Right ventricle myocardium superior (tissue), 1 donor: ENCODE results near the gene TGFBRAP1. TPM values are rescaled to one million over a fixed set of nuclear protein-coding genes. Genes with fewer than 3 reads are reported as not detected.

ENCODE experiments used
- ATAC-seq: fragments of 200-7000 bp; cut with Tn5 transposase; one replicate; pipeline ENCODE4 v1.9.1; 2020; ENCODE audit warnings: mild to moderate bottlenecking; ENCODE audit not compliant: poor library complexity
- DNase-seq: peaks from one replicate; pipeline ENCODE4 v3.0.0-alpha.2; 2020
- intact Hi-C: fragments of 100-400 bp; cut with DNase I; formaldehyde crosslinking; loops from one replicate; pipeline ENCODE4 v1.11.2; 2022
- total RNA-seq: library from RNA; stranded (reverse); fragmentation: NEBNext Ultra II Directional; extraction: Animal tissue kit (Norgen Biotek cat#: 25700); gene quantifications from one replicate; pipeline ENCODE4 v1.2.1, GENCODE V29; 2021
- donor health status: DM: no; HTN: yes; CAD: no; lungs with severe emphysema.

The TGFBRAP1 gene
- total RNA-seq, 1 donor from 2014 or later: 8.6 TPM

GRCh38 chr2:105324732-105325131 is 4.8 kb downstream of the TGFBRAP1 start:
- DNase-seq (no peak), ATAC-seq (no peak)
- intact Hi-C loops: no loop called here

- no peak for DNase-seq
- intact Hi-C loops: no loop called here
- ATAC-seq: no peak
These were observed 5.4 kb downstream of the TGFBRAP1 start for GRCh38 chr2:105324101-105324500.

DNA sequence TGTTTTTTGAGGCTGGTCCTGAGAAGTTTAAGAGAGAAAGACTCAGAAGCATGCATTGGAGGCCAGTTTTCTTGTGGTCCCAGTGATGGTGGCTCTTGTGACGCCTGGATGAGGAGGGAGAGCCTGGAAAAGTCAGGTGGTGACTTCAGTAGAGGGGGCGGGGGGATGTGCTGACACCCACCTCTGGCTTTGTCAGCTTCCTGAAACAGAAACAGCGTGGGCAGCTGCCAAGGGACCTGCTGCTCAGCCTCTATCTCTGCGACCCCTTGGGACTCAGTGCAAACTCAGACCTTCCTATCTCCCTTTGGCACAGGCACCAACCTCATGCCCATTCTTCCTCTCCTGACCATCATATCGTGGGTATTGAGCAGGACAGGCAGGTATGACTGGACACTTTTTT is 6.4 kb downstream of the TGFBRAP1 start:
- intact Hi-C loops: no loop called here
- DNase-seq: no peak
- ATAC-seq: no peak

DNA sequence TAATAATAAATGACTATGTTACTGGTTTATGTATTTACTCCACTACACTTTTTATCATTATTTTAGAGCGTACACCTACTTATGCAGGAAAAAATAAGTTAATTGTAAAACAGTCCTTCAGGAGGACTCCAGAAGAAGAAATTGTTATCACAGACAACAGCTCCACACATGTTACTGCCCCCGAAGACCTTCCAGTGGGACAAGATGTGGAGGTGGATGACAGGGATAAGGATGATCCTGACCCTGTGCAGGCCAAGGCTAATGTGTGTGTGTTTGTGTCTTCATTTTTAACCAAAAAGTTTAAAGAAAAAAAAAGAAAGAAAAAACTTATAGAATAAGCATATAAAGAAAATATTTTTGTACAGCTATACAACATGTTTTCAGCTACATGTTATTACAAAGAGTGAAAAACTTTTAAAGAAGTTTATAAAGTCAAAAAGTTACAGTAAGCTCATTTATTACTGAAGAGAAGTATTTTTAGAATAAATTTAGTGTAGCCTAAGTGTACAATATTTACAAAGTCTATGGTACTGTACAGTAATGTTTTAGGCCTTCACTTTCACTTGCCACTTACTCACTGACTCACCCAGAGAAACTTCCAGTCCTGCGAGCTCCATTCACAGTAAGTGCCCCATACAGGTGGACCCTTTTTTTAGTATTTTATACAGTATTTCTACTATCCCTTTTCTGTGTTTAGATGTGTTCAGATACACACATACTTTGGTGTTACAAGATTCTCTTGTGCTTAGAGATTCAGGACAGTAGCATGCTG is 7.5 kb downstream of the TGFBRAP1 start:
- intact Hi-C loops: no loop called here
- ATAC-seq (no peak), DNase-seq (no peak)

DNA sequence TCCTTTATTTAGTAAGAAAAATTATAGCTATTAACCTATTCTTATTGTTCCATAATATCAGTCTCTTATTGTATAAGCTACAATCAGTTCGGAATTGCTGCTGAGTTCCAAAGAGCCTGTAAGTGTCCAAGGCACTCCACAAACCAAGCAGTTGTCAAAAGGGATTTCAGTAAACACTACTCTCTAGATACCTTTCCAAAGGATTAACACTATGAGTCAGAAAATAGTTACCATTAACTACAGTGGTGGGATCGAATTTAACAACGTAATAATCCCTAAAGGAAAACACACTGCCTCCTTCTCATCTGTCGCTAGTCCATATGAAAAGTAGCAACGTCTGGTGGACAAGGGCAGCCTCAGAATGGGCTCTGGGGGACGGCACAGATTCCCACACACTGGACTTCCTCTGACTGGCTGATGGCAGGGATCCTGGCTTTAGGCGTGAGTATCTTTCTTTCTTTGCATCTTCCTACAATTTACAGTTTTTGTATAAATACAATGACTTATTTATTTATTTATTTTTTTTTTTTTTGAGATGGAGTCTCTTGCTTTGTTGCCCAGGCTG is 8.8 kb downstream of the TGFBRAP1 start:
- intact Hi-C loops: no loop called here
- no peak for DNase-seq
- no peak for ATAC-seq

GRCh38 chr2:105317937-105318336 is 11.6 kb downstream of the TGFBRAP1 start:
- no peak for ATAC-seq
- intact Hi-C loops: no loop called here
- DNase-seq: no peak

DNA sequence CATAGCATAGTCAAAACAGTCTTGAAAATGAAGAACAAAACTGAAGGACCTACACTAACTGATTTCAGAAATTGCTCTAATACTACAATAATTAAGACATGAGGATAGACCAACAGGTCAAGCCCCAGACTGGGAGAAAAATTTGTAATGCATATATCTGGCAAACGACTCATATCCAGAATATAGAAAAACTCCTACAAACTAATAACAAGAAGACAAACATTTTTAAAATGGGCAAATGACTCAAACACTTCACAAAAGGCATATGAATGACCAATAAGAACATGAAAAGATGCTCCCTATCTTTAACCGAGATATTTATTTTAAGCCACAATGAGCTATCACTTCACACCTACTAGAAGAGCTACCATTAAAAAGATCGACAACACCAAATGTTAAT is 14.2 kb downstream of the TGFBRAP1 start:
- DNase-seq: no peak
- intact Hi-C loops: no loop called here
- ATAC-seq: no peak

DNA sequence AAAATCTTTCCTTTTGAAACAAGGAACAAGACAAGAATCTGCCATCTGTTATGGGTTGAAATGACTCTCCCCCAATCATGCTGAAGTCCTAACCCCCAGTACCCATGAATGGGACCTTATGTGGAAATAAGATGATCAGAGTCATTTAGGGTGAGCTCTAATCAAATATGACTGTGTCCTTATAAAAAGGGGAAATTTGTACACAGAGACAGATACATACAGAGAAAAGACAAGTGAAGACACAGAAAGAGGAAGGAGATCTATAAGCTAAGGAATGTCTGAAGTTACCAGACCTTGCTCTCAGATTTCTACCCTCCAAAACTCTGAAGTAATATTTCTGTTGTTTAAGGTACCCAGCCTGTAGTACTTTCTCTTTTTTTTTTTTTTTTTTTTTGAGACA is 15.7 kb downstream of the TGFBRAP1 start:
- intact Hi-C loops: no loop called here
- no peak for ATAC-seq

DNA sequence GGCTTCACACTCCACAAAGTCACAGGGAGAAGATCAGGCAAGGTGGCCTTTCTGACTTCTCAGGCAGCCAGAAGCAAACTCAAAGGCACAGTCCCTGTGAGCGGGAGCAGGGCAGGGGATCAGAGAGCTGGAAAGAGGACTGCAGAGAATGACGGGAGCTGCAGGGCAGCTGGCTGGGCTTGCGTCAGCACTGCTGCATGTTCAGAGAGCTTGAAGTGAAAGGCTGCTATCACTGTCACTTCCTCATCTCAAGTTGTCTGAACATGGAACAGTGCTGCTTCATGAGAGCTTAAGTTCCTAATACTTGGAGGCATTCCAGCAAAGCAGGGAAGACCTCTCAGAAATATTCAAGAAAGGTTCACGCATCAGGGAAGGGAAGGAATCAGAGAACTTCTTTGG is 20.4 kb downstream of the TGFBRAP1 start:
- ATAC-seq (peak; percentile 82), DNase-seq (peak; percentile 63)
- intact Hi-C loops: no loop called here

More for the DNA sequence above, 15.7 kb downstream of the TGFBRAP1 start:
- no peak for DNase-seq

DNA sequence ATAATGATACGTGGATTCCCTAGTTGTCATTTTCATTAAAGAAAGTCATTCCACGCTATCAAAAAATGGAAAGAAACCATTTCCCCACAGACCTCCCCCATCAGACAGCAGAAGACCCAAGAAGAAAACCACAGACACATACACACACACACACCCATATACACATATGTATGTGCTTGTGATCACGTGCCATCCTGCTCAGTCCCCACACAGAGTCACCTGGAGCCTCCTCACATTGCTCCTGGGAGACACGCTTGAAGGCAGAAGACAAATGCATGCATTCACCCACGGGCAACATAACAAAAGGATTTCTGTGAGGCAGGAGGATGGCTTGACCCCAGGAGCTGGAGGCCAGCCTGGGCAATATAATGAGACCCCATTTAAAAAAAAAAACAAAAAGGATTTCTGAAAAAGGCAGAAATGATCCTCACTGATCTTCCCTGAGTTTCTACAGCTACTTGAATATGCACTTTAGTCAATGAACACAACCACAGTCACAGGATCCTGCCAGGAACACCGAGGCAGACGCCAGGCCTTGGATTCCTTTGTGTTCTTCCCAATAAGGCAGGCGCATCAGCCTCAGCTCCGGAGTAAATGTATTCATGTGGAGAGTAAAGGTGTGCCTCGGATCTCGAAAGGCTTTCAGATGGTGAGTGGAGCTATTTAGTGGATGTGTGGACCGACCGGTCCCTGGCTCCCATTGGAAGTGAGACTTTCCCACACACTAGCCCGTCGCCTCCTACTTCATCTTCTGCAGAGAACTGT is 21.0 kb downstream of the TGFBRAP1 start:
- intact Hi-C loops: no loop called here
- DNase-seq (no peak), ATAC-seq (peak; percentile 14)

- intact Hi-C loops: no loop called here
- ATAC-seq (no peak), DNase-seq (no peak)
These were observed 21.6 kb downstream of the TGFBRAP1 start for GRCh38 chr2:105307962-105308361.

DNA sequence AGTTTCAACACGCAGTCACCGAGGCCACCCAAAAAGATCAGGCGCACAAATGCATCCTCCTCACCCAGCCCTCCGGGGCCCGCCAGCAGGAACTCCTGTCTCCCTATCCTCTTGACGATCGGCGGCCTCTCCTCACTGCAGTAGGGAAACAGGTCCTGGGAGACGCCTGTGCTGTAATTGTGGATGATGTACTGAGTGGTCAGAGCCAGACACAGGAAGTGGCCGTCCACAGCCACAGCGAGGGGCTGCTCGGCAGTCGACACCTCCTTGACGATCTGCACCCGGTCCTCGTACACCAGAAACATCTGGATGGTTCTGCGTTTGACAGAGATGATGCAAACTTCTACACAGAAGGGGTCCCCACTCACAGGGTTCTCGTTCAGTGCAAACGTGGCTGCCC is 22.0 kb downstream of the TGFBRAP1 start:
- no peak for DNase-seq
- ATAC-seq: no peak
- intact Hi-C loops: no loop called here

GRCh38 chr2:105307146-105307545 is 22.4 kb downstream of the TGFBRAP1 start:
- ATAC-seq (no peak), DNase-seq (no peak)
- intact Hi-C loops: no loop called here

DNA sequence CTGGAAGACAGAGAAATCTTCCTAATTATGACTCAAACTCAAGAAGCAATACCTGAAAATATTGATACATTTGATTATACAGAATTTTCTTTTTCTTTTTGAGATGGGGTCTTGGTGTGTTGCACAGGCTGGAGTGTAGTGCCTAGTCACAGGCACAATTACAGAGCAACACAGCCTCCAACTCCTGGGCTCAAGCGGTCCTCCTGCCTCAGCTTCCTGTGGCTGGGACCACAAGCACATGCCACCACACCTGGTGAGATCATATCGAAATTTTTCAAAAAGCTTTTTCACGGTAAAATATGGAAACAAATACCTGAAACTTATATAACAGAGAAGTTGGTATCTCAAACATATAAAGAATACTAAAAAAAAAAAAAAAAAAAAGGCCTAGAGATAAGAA is 27.9 kb downstream of the TGFBRAP1 start:
- ATAC-seq (no peak), DNase-seq (no peak)
- intact Hi-C loops: no loop called here

DNA sequence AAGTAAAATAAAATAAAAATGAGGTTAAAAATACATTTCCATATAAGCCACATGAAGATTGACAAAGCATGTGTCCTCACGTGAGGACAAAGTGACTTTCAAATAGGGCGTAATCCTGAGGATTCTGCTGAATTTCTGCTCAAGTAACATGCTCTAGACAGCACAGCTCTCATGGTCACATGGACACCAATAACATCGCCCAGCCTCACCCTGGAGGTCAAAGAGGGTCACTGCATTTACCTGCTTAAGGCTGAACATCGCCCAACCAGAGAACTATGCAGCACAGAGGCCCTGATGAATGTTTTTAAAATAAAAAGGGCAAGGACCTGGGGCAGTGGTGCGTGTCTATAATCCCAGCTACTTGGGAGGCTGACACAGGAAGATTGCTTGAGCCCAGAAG is 30.2 kb downstream of the TGFBRAP1 start:
- intact Hi-C loops: no loop called here
- DNase-seq (no peak), ATAC-seq (no peak)

GRCh38 chr2:105298017-105298416 is 31.5 kb downstream of the TGFBRAP1 start:
- intact Hi-C loops: no loop called here
- DNase-seq: no peak
- ATAC-seq: no peak

DNA sequence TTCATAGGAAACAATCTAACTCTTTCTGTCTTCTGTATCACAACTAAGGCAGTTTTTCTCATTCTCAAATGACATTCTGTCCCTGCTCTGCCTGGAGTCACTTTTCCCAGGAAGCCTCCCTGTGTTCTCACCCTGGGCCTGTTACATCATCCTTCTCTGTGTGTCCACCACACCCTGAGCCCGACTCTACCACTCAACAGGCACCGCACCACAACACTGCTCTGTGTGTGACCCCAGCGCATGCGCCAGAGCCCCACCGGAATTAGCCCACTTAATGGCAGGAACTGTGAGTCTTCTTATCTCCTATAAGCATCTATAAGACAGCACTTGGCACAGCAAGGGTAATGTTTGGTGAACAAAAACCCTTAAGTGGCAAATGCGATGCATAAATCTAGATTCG is 32.3 kb downstream of the TGFBRAP1 start:
- intact Hi-C loops: no loop called here
- ATAC-seq (no peak), DNase-seq (no peak)

DNA sequence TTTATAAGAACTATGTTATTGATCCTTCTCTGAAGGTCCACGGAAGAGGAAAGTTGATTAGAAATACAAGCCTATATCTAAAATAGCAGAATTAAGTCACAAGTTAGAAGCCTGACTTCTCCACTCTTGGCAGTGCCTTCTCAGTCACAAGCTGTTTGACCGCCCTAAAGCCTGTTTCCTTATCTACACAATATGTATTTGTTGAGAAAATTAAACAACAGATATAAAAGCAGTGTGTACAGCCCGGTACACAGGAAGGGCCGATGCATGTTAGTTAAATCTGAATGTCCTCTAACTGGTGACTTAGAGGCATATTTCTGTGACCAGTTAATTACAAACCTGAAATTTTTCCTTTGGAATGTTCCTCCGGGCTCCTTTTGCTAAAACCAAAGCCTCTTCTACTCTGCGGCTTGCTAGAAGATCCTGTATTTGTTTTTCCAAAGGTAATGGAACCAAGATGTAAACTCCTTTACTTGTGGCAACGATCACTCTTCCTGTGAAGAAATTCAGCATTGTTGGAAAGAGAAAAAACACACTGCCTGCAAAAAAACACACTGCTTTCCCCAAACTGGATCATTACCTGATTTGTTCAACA is 33.4 kb downstream of the TGFBRAP1 start:
- DNase-seq (no peak), ATAC-seq (no peak)
- intact Hi-C loops: no loop called here

DNA sequence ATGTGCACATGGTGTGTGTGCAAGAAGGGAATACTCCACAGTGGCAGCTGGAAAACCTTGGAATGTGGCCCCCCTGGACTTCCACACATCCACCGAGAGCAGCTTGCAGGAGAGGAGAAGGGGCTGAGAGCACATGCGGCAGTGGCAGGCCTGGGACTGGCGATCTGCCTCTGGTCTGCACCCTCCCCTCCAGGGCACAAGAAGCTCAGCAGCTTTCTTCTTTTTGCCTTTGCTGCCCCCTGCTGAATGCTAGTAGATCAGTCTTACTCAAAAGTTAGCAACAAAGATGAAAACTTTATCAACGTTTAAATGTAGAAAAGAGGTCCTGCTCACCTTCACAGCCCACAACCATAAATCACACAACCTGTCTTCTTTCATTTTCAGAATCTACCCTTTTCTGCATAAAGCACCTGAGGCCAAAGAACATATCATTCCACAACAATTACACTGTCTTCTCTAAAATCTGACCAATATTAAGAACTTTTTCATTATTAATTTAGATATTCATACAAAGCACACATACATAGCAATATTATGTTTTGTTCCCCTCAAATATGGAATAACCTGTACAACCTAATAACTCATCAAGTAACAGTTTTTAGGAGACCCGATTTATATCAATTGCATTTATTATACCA is 34.6 kb downstream of the TGFBRAP1 start:
- intact Hi-C loops: no loop called here
- DNase-seq (no peak), ATAC-seq (peak; percentile 80)
